ENCODE results near the gene ATP6V0A4.
"Not testable (repeated sequence)": the region's sequence is repeated elsewhere in the genome, so short reads cannot be mapped to it uniquely, and the experiment has no call there.

Gene ATP6V0A4

DNA sequence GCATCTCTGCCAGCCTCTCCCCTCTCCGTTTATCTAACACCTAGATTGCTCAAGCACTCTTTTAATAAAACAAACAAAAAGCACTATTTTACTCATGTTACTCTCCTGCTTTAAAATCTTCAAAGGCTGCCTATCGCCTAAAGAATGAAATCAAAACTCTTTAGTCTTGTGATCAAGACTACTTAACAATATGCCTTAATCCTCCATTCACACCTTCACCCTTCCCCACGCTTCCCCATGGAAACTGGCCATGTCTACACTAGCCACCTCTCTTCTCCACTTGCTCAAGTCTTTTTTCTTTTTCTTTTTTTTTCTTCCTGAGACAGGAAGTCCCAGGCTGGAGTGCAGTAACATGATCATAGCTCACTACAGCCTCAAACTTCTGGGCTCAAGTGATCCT lies 48.0 kb downstream of the ATP6V0A4 start:
- no peak for DNase-seq

DNA sequence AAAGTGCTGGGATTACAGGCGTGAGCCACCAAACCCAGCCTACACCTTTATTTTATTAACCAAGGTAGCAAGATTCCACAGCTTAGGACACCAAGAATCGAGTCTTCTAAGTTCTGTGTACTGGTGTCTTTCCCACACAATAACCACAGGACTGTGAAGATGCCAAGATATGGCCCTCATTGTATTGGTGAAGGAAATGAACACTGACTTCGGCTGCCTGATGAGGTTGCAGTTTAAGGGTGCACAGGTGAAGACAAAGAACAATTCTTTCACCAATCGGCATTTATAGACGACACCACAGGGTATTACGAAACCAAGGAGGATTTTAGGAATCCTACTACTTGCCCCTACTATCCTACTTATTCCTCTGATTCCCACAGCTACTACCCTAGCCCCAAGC lies 49.3 kb downstream of the ATP6V0A4 start:
- DNase-seq, result no peak

DNA sequence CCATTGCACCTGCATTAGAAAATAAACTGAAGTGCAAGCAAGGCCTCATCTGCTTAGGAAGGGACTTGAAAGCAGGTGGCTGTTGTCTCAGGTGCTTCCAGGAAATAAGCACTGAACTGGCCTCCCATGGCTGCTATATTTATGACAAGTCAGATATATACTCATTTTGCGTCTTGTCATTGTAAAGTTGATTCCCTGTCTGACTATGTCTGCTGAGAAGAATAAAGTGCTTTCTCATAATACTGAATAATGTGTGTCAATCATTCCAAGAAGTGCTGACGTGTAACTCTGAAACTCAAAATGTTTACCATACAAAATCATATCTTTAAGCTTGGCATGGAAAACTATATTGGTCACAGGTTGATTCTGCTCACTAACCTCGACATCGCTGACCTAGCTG lies 51.9 kb downstream of the ATP6V0A4 start:
- no peak for DNase-seq

DNA sequence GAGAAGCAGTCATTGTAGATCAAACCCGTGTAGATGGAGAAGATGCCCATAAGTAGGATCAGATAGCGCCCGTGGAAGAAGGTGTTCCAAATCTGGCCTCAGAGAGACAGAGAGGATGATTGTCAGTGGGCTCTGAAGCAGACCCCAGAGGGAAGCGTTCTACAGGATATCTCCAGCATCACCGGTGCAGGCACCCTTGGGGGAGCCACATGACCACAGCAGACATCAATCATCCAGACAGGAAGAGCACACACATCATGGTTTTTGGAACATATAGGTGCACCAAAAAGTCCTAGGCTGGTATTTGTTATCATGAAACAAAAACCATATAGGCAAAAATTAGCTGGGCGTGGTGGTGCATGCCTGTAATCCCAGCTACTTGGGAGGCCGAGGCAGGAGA lies 52.8 kb downstream of the ATP6V0A4 start:
- no peak for DNase-seq

DNA sequence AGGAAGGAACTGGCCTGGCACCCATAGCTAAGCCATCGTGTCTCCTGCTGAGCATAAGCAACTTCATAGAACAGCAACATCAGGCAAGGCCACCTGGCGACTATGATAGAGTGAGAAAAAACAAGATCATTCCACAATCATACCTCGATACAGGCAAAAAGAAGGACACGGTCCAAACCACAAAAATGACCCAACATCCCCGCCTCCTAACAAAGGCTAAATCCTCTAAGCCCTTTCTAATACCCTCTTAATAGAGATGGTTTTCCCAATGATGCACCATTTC lies 56.6 kb downstream of the ATP6V0A4 start:
- DNase-seq, result no peak

DNA sequence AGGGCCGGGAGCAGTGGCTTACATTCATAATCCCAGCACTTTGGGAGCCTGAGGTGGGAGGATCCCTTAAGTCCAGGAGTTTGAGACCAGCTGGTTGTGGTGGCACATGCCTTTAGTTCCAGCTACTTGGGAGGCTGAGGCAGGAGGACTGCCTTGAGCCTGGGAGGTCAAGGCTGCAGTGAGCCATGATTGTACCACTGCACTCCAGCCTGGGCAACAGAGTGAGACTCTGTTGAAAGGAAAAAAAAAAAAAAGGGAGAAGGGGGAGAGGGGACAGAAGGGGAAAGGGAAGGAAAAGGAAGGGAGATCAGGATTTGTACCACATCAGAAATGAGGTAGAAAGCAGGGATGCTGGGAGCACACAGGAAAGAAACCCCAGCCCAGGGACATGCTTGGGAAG lies 58.1 kb downstream of the ATP6V0A4 start:
- DNase-seq, result no peak

DNA sequence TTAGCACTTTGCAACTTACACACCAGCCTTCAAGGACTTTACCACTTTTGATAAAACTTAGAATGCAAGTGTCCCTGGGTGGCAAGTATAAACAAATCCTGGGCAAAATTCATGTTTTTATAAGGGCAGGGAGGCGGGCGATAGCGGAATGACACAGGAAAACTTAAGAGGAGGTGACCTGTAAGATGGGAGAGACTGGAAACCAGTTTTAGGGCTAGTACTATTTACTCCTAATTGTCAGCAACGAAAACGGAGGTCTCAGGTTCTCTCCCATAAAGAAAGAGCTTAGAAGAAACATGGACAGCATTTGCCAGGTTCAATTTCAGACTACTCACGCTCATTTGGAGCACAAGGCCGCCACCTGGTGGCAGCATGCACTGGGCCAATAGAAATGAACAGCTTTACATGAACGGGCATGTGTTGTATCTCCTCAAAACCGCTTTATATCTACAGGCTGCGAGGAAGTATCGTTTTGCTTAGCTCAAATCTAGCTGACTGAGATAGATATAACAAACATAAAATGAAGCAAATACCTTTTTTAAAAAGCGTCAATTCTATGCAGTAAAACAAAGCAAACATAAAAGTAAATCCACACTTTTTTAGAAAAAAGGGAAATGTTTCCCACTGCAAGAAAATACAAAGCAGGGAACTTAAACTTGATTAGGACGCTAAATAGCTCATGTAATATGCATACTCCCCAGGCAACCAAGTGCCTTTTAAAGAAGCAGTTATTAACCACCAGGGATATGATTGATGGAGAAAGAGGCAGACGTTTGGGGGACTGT lies 59.3 kb downstream of the ATP6V0A4 start:
- DNase-seq, result peak; percentile 90 to 92

DNA sequence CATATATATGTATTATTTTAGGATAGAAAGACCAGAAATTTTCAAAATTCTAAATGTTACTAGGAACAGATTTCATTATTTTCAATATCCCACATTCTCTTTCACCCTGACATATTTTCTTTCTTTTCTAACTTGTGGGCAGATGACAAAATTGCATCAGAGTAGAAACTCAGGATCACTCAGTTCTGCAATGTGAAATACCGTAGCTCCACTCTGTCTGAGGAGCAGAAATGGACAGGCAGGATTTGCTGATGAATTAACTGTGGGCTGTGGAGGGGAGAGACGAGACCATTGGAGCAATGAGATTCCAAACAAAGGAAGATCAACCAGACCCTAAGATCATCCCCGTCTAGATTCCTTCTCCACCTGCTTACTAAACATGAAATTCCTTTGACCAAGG lies 59.9 kb downstream of the ATP6V0A4 start:
- DNase-seq, result no peak

DNA sequence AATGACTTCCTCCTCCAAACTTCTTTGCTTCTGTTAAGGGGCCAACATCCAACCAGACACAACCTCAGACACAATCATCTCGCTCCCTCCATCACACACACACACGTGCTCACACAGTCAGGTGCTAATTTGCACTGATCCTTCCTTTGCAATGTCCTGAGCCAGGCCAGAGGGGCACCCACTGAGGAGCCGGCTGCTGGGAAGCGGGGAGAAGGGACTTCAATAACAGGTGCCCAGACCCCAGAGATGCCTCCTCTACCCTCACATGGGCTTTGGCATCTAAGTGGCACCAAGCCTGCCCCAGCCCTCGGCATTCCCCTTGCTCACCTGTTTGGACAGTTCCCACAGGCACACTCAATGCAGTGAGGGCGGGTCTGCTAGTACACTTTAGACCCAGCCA lies 62.6 kb downstream of the ATP6V0A4 start:
- no peak for DNase-seq

DNA sequence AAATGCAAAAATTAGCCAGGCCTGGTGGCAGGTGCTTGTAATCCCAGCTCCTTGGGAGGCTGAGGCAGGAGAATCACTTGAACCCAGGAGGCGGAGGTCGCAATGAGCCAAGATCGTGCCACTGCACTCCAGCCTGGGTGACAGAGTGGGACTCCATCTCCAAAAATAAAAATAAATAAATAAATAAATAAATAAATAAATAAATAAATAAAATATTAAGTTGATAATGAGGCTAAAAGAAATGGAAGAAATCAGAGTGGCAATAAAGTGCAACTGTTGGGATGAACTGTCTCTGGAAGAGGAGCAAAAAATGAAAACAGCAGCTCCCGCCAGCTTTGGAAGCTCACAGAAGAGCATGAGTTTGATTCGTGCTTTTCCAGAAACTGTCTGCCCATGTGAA lies 66.3 kb downstream of the ATP6V0A4 start:
- not testable (repeated sequence) for DNase-seq

DNA sequence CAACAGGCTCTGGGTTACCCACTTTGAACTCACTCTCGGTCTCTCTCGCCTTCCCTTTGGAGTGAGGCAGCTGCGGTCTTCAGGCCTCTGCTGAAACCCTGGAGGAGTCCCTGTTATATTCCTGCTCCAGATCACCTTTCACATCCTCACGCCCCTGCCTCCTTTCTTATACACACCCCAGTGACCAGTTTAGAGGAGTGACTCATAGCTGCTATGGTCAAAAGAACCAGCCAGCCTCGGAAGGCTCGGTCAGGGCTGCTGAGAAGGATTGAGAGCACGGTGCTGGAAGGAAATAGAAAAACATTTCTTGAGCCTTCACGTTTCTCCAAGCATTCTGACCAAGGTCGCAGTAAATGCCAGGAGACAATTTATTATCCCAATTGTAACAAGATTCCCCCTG lies 68.6 kb downstream of the ATP6V0A4 start:
- DNase-seq, result no peak

DNA sequence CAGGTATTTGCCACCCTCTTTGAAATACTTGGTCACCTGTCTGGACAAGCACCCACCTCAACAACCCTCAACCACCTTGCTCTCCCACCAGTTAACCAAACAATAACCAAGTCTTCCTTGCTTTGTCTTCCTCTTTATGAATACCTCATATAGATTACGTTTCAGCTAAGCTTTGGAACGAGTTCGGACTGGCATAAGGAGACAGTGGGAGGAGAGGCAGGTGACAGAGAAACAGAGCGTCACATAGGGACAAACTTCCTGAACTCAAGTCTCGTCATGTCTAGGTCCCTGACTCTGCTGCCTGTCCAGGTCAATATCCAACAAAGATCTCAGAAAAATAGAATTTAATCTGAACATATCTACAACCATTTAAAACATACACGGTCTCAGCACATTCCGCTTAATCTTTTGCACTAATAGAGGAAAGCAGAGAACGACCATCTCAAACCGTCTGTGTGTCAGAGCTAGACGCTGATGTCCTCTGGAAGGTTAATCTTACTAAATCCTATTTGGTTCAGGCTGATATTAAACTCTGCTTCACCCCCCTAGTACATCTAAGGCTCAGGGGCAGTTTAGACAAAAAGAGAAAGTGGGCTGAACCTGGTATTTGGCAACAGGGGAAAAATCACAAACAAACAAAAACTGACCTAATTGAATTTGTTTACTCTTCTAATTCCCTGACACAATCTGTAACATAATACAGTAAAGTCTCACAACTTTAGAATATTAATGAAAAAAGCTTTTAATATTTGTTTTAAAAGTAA lies 70.5 kb downstream of the ATP6V0A4 start:
- no peak for DNase-seq

DNA sequence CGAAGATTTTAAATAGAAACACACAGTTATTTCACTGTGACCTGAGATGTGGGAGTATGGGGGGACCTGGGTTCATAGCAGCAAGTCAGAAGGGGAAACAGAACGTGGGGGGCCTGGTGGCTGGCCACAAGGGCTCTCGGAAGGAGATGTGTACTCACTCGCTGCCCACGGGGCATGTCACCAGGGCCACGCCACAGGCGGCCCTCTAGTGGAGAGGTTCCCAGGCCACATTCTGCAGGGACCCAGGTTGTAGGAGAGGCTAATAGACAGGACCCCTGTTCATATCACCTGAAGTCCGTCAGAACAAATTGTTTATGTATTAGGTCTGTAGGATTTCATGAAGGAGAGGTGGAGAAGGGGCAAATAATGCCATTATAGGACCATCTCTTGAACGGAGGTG lies 71.7 kb downstream of the ATP6V0A4 start:
- no peak for DNase-seq

DNA sequence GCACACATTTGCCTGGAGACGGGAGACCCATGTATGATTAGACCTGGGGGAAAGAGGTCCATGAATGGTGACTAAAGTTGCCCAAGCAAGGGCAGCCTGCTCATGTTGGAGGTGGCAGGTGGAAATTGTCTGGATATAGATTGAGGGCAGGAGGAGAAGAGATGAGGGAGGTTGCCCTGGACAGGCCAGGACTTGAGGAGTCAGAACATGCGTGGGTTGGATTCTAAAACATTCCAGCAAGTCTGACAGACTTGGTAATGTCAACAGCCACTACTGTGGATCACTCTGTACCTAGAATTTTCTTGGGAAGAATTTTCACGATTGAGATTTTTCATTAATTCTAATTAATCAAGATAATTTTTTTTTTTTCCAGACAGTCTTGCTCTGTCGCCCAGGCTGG lies 77.7 kb downstream of the ATP6V0A4 start:
- DNase-seq, result no peak

DNA sequence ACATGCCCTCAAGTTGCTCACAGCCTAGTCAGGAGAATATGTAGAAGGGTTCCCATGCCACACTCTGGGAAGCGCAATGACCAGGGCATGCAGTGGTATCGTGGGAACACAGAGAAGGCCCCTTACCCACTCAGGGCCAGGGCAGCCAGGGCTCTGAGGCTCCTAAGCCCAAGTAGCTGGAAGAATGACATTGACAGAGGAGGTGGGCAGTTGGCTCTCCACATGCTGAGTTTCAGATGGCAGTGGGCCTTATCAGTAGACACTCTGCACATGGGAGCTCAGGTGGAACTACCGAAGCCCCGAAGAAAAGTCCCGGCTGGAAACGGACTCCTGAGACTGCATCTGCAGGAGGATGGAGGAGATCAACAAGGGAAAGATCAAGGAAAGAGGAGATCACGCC lies 81.1 kb downstream of the ATP6V0A4 start:
- no peak for DNase-seq

DNA sequence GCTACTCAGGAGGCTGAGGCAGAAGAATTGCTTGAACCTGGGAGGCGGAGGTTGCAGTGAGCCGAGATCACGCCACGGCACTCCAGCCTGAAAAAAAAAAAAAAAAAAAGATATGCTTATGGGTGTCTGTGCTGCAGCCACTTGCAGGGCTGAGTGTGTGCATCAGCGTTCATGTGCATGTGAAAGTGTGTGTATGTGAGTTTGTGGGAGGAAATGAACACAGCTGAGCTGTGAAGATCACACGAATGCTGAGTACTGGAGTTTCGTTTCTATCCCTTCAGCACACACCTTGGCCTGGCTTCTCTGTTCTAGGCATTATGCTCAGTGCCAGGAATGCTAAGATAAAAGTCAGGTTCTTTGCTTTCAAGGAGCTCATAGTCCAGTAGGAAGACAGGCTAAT lies 84.8 kb downstream of the ATP6V0A4 start:
- no peak for DNase-seq

DNA sequence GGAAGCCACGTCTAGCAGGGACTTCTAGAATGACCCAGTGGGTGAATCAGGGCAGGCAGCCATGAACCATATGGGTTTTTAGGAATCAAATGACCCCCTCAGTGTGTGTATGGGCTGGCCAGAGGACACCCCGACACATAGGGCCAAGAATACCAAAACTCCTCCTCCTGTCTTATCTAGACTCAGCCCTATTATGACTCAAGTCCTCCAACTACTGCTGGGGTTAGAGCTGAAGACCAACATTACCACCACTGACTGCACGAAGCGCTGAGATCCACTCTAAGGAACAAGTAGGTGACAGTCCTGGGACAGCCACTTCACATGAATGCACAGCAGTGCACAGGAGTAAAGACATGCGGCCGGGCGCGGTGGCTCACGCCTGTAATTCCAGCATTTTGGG lies 85.3 kb downstream of the ATP6V0A4 start:
- no peak for DNase-seq

DNA sequence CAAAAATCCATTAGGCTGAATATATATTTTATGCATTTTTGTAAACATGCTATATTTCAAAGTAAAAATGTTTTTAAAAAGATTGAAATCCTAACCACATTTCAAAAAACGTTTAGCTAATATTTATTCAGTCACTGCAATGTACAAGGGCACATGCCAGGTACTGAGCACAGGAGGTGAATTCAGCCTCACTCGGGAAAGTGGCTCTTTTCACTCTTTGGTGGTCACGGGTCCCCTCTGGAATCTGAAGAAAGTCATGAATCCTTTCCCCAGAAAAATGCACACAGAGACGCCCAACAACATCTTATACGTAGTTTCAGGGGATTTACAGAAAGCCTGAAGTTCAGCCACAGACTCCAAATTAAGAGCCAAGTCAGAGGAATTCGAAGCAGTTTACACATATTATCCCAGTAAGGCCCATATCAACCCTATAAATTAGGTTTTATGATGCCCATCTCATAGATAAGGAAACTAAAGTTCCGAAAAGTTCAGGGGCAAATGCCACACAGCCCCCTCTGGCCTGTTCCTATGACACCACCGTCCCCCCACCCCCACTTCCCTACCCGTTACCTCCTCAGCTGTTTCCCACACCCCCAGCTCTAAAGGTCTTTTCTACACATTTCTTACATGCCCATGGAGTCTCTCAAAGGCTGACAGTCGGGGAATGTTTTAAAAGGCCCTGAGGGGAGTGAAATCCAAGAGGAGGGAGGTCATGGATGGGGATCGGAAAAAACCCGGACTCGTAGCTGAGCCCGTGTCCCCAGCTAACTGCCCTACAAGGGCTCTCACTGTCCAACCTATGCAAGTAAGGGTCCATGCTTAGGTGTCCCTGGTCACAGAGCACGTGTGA lies 87.2 kb downstream of the ATP6V0A4 start:
- no peak for DNase-seq

DNA sequence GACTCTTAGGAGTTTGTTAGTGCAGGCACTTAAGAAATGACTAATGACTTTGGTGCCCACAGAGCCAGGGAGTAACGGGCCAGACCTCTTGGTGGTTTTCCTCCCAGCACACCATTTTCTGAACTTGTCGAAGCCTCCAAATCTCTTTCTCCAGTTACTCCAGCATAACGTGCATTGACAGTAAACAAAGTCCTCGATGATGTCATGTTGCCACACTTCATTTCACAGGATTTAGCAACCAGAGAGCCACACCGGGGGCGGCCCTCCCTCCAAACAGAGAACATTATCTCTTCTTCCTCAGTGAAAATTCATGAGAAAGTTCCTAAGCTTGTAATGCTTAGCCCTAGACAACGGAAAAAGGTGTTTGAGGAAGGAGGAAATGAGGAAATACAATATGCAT lies 92.8 kb downstream of the ATP6V0A4 start:
- DNase-seq, result no peak

DNA sequence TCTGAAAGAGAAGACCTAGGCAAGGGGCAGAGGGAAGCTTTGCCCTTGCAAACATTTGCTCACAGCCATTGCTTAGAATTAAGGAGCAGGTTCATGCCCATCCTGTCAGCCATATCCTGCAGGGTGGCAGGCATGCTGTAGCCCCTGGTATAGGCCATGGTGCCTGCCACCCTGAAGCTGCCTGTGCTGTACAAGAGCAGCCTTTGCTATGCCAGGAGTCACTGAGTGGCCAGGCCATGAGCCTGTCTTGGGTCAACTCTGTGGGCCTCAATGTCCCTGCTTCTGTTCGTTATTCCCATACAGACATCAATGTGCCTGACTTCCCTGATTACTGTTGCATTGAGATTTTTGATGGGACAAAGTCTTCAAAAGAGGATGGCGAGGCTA lies 96.5 kb downstream of the ATP6V0A4 start:
- DNase-seq, result no peak

DNA sequence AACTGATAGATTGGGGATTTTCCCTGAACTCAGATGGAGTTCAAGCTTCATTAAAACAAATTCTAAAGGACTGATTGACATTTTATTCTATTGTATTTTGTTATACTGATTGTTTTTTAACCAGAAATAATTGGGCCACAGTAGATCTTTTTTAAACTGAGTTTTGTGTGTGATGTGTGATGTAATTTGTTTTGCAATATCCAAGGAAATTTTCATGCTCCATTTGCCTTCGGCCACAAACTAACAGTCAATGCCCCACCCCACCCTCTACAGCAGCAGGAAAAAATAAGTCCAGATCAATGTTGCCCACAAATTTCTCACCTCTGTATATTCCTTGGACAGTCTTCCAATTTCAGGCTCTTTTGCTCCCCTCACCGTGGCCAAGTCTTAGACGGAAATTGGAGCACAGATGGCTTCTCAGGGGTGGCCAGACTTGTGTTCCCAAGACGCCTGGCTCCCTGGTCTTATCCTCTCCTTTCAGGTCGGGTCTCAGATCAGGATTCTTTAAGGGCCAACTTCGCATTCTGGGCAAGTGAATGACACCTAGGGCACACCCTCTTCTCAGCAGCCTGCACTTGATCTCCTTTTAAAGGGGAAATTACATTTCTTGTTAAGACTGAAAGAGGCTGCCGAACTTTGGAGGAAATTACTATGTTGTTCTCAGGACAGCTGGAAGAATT lies 97.0 kb downstream of the ATP6V0A4 start, which contains the start of gene SVOPL:
Gene SVOPL (minus strand): TSS at position 506 of the 680 bp plus-strand sequence. CDS start 22,317 bp downstream, outside the sequence.
- no peak for DNase-seq

DNA sequence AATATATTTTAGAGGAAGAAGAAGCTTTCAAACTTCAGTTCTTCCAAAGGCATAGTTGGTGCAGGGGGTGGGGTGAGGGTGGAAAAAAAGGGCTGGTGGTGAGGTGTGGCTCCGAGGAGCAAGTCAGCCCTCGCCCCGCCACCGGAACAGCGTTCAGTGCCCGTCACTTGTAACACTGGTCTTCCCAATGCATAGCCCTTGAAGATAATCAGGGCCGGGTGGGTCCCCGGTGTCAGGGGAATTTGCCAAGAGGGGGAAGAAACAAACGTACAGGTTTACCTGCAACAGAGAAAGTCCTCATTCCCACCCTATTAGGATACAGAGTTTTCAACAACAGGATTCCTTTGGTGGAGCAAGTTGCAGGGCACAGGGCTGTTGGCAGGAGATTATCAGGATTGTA lies 98.3 kb downstream of the ATP6V0A4 start:
- DNase-seq, result no peak

DNA sequence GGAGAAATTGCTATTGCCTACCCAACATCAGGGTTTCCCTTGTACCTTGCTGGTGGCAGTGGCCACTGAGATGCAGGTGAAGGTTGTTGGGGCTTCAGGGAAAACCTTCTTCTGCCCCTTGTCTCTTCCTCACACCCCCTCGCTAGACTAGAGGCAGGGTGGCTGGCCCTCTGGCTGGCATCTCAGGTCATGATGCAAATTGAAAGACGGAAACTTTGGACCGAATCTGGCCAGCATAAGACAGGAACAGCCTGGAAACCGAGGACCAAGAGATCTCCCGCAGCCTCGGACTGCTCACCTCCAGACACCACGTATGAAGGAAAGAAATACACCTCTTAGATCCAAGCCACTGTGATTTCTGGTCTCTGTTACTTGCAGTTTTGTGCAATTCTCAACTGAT lies 99.7 kb downstream of the ATP6V0A4 start:
- DNase-seq, result no peak
